Measurements from ENCODE around the gene CIDEB. TPM values are rescaled to one million over a fixed set of nuclear protein-coding genes. Genes with fewer than 3 reads are reported as not detected.
A peak's percentile ranks its signal among the peaks of the same experiment; 100 is the strongest.

CIDEB gene
- polyA plus RNA-seq, 1 donor from 2014 or later = not detected

DNA sequence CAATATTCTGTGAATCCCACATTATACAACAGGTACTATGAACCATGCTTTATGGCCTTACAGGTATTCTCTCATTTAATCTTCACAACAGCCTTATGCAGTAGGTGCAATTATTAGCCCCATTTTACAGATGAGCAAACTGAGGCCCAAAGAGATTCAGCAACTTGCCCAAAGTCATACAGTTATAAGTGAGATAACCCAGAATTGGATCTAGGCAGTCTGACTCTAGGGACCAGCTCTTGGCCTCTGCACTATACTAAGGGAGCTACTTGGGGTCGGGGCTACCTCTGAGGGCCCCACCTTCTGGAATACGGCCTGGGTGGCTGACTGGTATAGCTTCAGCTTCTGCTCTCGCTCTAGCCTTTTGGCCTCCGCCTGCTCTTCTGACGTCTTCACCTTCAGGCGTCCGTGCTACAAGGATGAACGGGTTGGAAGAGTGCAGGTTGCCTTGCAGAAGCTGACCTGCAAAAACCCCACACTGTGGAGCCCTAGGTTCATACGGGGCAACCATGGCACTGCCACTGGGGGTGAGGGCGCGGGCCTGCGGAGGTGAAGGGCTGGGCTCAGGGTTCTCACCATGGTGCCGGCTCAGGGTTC lies 37.1 kb downstream of the CIDEB start:
- Histone ChIP-seq H3K27ac (ENCODE audit: low read length) (peak overlapping the region; percentile 83), H3F3A (ENCODE audit: insufficient read depth, low read length, poor library complexity, severe bottlenecking) (no peaks in the 10 kb centered on the region), H4K20me1 (ENCODE audit: insufficient read depth) (no peaks in the 10 kb centered on the region), H3K79me2 (replicated peaks; ENCODE audit: insufficient read depth, low read length) (no peaks in the 10 kb centered on the region), H3K4me2 (ENCODE audit: low read length) (peak overlapping the region; percentile 55), H3K9me2 (ENCODE audit: insufficient read depth, low read length) (no peaks in the 10 kb centered on the region), H2AFZ (ENCODE audit: low read depth, low read length) (peak overlapping the region; percentile 88), H3K9me3 (ENCODE audit: low read length) (no peaks in the 10 kb centered on the region), H3K36me3 (ENCODE audit: insufficient read depth, low read length) (no peaks in the 10 kb centered on the region), H3K4me3 (ENCODE audit: low read length) (peak overlapping the region; percentile 88), H3K9ac (ENCODE audit: low read length) (peak overlapping the region; percentile 86), H3K27me3 (ENCODE audit: insufficient read depth, low read depth, low read length) (no peaks in the 10 kb centered on the region)
- TF ChIP-seq SMC3 (conservative IDR thresholded peaks at IDR 0.05; ENCODE audit: poor library complexity) = no peak
- no peak for TF ChIP-seq REST (IDR thresholded peaks at IDR 0.05; ENCODE audit: borderline replicate concordance)
- TF ChIP-seq MXI1 (conservative IDR thresholded peaks at IDR 0.05; ENCODE audit: poor library complexity, severe bottlenecking) = no peak
- TF ChIP-seq, protein P1, sequence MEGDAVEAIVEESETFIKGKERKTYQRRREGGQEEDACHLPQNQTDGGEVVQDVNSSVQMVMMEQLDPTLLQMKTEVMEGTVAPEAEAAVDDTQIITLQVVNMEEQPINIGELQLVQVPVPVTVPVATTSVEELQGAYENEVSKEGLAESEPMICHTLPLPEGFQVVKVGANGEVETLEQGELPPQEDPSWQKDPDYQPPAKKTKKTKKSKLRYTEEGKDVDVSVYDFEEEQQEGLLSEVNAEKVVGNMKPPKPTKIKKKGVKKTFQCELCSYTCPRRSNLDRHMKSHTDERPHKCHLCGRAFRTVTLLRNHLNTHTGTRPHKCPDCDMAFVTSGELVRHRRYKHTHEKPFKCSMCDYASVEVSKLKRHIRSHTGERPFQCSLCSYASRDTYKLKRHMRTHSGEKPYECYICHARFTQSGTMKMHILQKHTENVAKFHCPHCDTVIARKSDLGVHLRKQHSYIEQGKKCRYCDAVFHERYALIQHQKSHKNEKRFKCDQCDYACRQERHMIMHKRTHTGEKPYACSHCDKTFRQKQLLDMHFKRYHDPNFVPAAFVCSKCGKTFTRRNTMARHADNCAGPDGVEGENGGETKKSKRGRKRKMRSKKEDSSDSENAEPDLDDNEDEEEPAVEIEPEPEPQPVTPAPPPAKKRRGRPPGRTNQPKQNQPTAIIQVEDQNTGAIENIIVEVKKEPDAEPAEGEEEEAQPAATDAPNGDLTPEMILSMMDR (IDR thresholded peaks at IDR 0.05; ENCODE audit: poor library complexity, severe bottlenecking) = no peak
- no peak for TF ChIP-seq POLR2AphosphoS5 (IDR thresholded peaks at IDR 0.05)
- TF ChIP-seq EZH2 (IDR thresholded peaks at IDR 0.05; ENCODE audit: borderline replicate concordance, insufficient read depth, low read length, poor library complexity, severe bottlenecking) = no peak
- no peak for TF ChIP-seq EP300 (conservative IDR thresholded peaks at IDR 0.05; ENCODE audit: poor library complexity, severe bottlenecking)
- no peak for TF ChIP-seq TAF1 (IDR thresholded peaks at IDR 0.05; ENCODE audit: low read depth)
- TF ChIP-seq RAD21 (conservative IDR thresholded peaks at IDR 0.05) = no peak

DNA sequence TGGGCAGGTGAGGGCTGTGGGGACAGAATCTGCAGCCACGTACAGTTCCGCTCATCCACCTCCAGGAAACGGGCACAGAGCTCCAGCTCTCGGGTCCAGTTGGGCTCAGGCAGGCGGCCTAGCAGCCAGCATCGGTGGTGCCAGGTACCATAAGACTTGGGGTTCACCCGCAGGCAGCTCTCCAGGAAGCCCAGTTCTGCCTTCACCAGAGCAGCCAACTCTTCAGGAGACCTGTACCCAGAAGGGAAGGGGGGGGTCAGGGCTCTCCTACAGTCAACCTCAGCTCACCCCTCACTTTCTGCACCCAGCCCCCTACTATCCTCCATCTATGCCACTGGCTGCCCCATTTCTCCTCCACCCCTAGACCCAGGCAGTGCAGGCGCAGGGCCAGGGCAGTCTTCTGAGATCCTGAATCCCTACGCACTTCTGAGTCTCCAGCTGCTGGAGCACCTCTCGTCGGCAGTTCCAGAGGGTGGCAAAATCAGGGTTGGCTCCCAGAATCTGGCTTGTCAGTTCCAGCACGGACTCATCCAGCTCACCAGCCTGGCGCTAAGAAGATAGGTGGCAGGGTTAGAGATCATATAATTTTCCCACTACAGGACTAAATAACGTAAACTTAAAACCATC lies 37.8 kb downstream of the CIDEB start:
- Histone ChIP-seq H3K36me3 (ENCODE audit: insufficient read depth, low read length) (no peaks in the 10 kb centered on the region), H3K9me3 (ENCODE audit: low read length) (no peaks in the 10 kb centered on the region), H3K27ac (ENCODE audit: low read length) (no peak overlapping the region), H4K20me1 (ENCODE audit: insufficient read depth) (no peaks in the 10 kb centered on the region), H3K4me3 (ENCODE audit: low read length) (peak overlapping the region; percentile 88), H3K9me2 (ENCODE audit: insufficient read depth, low read length) (no peaks in the 10 kb centered on the region), H3K9ac (ENCODE audit: low read length) (no peak overlapping the region), H3K4me2 (ENCODE audit: low read length) (no peak overlapping the region), H3F3A (ENCODE audit: insufficient read depth, low read length, poor library complexity, severe bottlenecking) (no peaks in the 10 kb centered on the region), H3K27me3 (ENCODE audit: insufficient read depth, low read depth, low read length) (no peaks in the 10 kb centered on the region), H2AFZ (ENCODE audit: low read depth, low read length) (no peak overlapping the region), H3K79me2 (replicated peaks; ENCODE audit: insufficient read depth, low read length) (no peaks in the 10 kb centered on the region)
- no peak for TF ChIP-seq MXI1 (conservative IDR thresholded peaks at IDR 0.05; ENCODE audit: poor library complexity, severe bottlenecking)
- TF ChIP-seq, protein P1 (IDR thresholded peaks at IDR 0.05; ENCODE audit: poor library complexity, severe bottlenecking) = no peak
- TF ChIP-seq POLR2AphosphoS5 (IDR thresholded peaks at IDR 0.05) = no peak
- TF ChIP-seq SMC3 (conservative IDR thresholded peaks at IDR 0.05; ENCODE audit: poor library complexity) = no peak
- TF ChIP-seq TAF1 (IDR thresholded peaks at IDR 0.05; ENCODE audit: low read depth) = no peak
- TF ChIP-seq REST (IDR thresholded peaks at IDR 0.05; ENCODE audit: borderline replicate concordance) = no peak
- TF ChIP-seq EP300 (conservative IDR thresholded peaks at IDR 0.05; ENCODE audit: poor library complexity, severe bottlenecking) = no peak
- no peak for TF ChIP-seq RAD21 (conservative IDR thresholded peaks at IDR 0.05)
- TF ChIP-seq EZH2 (IDR thresholded peaks at IDR 0.05; ENCODE audit: borderline replicate concordance, insufficient read depth, low read length, poor library complexity, severe bottlenecking) = no peak

Measured in neural cell (in vitro differentiated cells).